Chondrocyte (in vitro differentiated cells): Measurements from ENCODE around the gene ATP5MC2. TPM values are rescaled to one million over a fixed set of nuclear protein-coding genes. Genes with fewer than 3 reads are reported as not detected.

Experiments
- DNase-seq: peaks from one replicate; pipeline ENCODE4 v3.0.0; 2021; ENCODE audit warnings: mixed read lengths, low spot score
- H3K27ac Mint-ChIP-seq: one replicate; pipeline ENCODE4 v1.8.0; 2021; ENCODE audit warnings: mild to moderate bottlenecking, moderate library complexity, mixed read lengths; ENCODE audit not compliant: unreplicated experiment
- H3K27me3 Mint-ChIP-seq: 2 replicates; pipeline ENCODE4 v1.8.0; 2021; ENCODE audit warnings: low read depth, mixed read lengths
- H3K36me3 Mint-ChIP-seq: 2 replicates; pipeline ENCODE4 v1.8.0; 2021; ENCODE audit warnings: low read depth, mixed read lengths
- H3K4me1 Mint-ChIP-seq: 2 replicates; pipeline ENCODE4 v1.8.0; 2021; ENCODE audit warnings: low read depth, mild to moderate bottlenecking, mixed read lengths
- H3K4me3 Mint-ChIP-seq: one replicate; pipeline ENCODE4 v1.8.0; 2021; ENCODE audit warnings: mild to moderate bottlenecking, moderate library complexity, mixed read lengths; ENCODE audit not compliant: unreplicated experiment
- H3K9me3 Mint-ChIP-seq: 2 replicates; pipeline ENCODE4 v1.8.0; 2021; ENCODE audit warnings: low read depth, mixed read lengths
- total RNA-seq: library from RNA; stranded (reverse); gene quantifications from 3 replicates; pipeline ENCODE4 v1.2.1, GENCODE V29; 2021
- TF ChIP-seq, protein P1 (sequence below): fragments of 200-600 bp; sonication (generic); IDR thresholded peaks from 2 replicates; pipeline ENCODE4 v1.5.0; 2021; ENCODE audit warnings: antibody characterized with exemption, mild to moderate bottlenecking, moderate library complexity

ATP5MC2 gene
- total RNA-seq, 1 donor from 2014 or later, result 203 TPM

DNA sequence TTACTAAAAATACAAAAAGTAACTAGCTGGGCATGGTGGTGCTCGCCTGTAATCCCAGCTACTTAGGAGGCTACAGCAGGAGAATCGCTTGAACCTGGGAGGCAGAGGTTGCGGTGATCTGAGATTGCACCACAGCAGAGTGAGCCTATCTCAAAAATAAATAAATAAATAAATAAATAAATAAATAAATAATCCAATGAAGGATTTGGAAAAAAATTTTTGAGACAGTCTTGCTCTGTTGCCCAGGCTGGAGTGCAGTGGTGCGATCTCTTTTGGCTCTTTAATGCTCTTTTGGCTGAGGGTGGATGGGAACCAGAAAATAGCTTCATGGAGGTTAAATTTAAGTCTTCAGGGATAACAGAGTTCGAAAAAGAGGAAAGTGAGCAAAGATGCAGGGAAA is 11.7 kb downstream of the ATP5MC2 start:
- no peak for DNase-seq
- H3K27ac Mint-ChIP-seq, result no peak overlapping the region
- H3K4me3 Mint-ChIP-seq, result no peak overlapping the region
- H3K27me3 Mint-ChIP-seq, result no peaks in the 10 kb centered on the region
- peaks cover 30% of the 10 kb centered on the region for H3K36me3 Mint-ChIP-seq
- H3K4me1 Mint-ChIP-seq, result peaks cover 21% of the 10 kb centered on the region
- no peaks in the 10 kb centered on the region for H3K9me3 Mint-ChIP-seq
- TF ChIP-seq, protein P1, sequence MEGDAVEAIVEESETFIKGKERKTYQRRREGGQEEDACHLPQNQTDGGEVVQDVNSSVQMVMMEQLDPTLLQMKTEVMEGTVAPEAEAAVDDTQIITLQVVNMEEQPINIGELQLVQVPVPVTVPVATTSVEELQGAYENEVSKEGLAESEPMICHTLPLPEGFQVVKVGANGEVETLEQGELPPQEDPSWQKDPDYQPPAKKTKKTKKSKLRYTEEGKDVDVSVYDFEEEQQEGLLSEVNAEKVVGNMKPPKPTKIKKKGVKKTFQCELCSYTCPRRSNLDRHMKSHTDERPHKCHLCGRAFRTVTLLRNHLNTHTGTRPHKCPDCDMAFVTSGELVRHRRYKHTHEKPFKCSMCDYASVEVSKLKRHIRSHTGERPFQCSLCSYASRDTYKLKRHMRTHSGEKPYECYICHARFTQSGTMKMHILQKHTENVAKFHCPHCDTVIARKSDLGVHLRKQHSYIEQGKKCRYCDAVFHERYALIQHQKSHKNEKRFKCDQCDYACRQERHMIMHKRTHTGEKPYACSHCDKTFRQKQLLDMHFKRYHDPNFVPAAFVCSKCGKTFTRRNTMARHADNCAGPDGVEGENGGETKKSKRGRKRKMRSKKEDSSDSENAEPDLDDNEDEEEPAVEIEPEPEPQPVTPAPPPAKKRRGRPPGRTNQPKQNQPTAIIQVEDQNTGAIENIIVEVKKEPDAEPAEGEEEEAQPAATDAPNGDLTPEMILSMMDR, result no peak

GRCh38 chr12:53660041-53660440 is 15.8 kb downstream of the ATP5MC2 start:
- no peaks in the 10 kb centered on the region for H3K27me3 Mint-ChIP-seq
- peak overlapping the region; percentile 96 for H3K27ac Mint-ChIP-seq
- DNase-seq, result no peak
- peaks cover 32% of the 10 kb centered on the region for H3K4me1 Mint-ChIP-seq
- peaks cover 12% of the 10 kb centered on the region for H3K36me3 Mint-ChIP-seq
- H3K9me3 Mint-ChIP-seq, result no peaks in the 10 kb centered on the region
- TF ChIP-seq, protein P1, result no peak
- H3K4me3 Mint-ChIP-seq, result no peak overlapping the region

DNA sequence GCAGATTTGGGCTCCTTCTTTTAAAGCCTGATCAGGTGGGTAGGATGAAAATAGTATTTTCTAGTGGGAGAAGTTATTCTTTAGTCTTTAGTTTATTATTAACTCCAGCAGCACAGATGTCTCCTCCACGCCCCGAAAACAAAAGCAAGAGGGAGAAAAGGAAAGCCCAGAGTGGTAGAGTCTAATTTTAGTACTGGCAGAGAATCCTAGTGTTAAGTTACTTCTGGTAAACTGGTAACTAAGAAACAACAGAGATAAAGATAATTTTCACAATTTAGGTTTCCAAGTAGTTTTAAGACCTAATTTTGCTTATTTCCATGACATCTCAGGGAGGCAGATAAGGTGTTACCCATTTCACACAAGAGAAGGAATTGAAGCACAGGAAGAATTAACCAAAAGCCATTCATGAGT is 16.3 kb downstream of the ATP5MC2 start:
- H3K4me1 Mint-ChIP-seq, result peaks cover 32% of the 10 kb centered on the region
- H3K27ac Mint-ChIP-seq, result peak overlapping the region; percentile 96
- TF ChIP-seq, protein P1, result no peak
- peaks cover 8% of the 10 kb centered on the region for H3K36me3 Mint-ChIP-seq
- no peak for DNase-seq
- peak overlapping the region; percentile 44 for H3K4me3 Mint-ChIP-seq
- H3K27me3 Mint-ChIP-seq, result no peaks in the 10 kb centered on the region
- no peaks in the 10 kb centered on the region for H3K9me3 Mint-ChIP-seq

GRCh38 chr12:53659011-53659551 is 16.8 kb downstream of the ATP5MC2 start:
- DNase-seq, result no peak
- peaks cover 5% of the 10 kb centered on the region for H3K36me3 Mint-ChIP-seq
- no peaks in the 10 kb centered on the region for H3K9me3 Mint-ChIP-seq
- TF ChIP-seq, protein P1, result no peak
- H3K4me3 Mint-ChIP-seq, result peak overlapping the region; percentile 44
- peaks cover 32% of the 10 kb centered on the region for H3K4me1 Mint-ChIP-seq
- H3K27ac Mint-ChIP-seq, result peak overlapping the region; percentile 96
- H3K27me3 Mint-ChIP-seq, result no peaks in the 10 kb centered on the region

- Mint-ChIP-seq H3K4me3 (no peak overlapping the region), H3K9me3 (no peaks in the 10 kb centered on the region), H3K4me1 (peaks cover 42% of the 10 kb centered on the region), H3K36me3 (peaks cover under 1% of the 10 kb centered on the region), H3K27me3 (no peaks in the 10 kb centered on the region), H3K27ac (peak overlapping the region; percentile 22)
- TF ChIP-seq, protein P1, result no peak
- no peak for DNase-seq
Observed at GRCh38 chr12:53657041-53657440, 18.8 kb downstream of the ATP5MC2 start.
